ENCODE measurements around the gene GSTA4.

DNA sequence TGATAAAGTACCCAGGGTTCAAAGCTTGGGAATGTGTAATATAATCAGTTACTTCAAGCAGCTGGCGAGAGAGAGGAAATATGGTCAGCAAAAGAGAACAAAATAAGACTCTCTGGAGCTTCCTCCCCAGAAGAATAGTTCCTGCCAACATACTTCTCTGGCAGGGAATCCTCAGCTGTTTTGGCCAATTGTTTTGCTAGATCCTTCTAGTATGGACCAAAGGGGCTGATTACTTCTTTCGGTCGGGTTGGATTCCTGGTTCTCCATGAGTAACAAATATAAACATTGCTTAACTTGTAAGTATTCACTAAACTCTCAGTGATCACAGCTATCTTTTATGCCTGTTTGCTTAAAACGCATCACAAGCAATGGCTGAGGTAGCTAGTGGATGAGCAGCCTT is 38.7 kb upstream of the GSTA4 start:
- no peak for TF ChIP-seq YY1 (IDR thresholded peaks at IDR 0.05; ENCODE audit: insufficient read depth, insufficient read length)
- no peak for TF ChIP-seq ZNF274 (IDR thresholded peaks at IDR 0.05; ENCODE audit: low read depth, low read length)

All from NT2/D1 (cell line).